ENCODE results near the gene KDM6A. TPM values are rescaled to one million over a fixed set of nuclear protein-coding genes. Genes with fewer than 3 reads are reported as not detected.

Gene KDM6A
- total and polyA plus RNA-seq, 9 of the 15 experiments (the other 6 are each of a cell fraction or from before 2014, with no cell fraction given), result 8.4 to 34.3 (median 22.9) TPM

DNA sequence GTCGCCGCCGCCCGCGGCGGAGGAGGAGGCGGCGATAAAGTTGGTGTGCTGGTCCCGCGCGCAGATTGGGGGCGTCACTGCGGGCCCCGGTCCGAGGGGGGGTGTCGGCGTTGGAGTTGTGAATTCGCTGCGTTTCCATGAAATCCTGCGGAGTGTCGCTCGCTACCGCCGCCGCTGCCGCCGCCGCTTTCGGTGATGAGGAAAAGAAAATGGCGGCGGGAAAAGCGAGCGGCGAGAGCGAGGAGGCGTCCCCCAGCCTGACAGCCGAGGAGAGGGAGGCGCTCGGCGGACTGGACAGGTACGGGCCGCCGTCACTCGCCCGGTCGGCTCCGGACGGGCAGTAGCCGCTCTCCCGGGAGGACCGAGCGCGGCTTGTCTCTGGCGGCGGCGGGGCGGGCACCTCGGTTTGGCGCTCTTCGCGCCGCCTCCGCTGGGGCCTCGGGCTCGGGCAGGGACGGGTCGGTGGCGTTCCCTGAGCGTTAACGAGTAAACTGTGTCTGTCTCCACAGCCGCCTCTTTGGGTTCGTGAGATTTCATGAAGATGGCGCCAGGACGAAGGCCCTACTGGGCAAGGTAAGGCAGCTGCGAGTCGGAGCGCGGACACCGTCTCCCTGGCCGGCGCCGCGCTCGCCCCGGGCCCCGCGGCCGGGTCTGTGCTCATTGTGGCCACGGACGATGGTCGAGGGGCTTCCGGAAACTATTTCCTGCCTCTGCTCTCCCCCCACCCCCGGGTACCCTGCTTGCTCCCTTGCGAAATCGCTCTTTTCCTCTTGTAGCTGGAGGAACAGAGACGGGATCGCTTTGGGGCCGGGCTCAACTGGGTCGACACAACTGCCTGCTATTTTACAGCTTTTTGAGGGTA lies 658 bp downstream of the KDM6A start (continued):
- no peak for TF ChIP-seq ZHX1 (conservative IDR thresholded peaks at IDR 0.05; ENCODE audit: low read length)
- no peak for TF ChIP-seq HMG20B (CRISPR knock-in tag; IDR thresholded peaks at IDR 0.05)
- TF ChIP-seq IRF1 (CRISPR knock-in tag; IDR thresholded peaks at IDR 0.05; ENCODE audit: borderline replicate concordance), result no peak
- no peak for TF ChIP-seq SOX6 (IDR thresholded peaks at IDR 0.05)
- TF ChIP-seq BHLHE40 (IDR thresholded peaks at IDR 0.05; ENCODE audit: low read length), result no peak
- no peak for TF ChIP-seq ZC3H11A (IDR thresholded peaks at IDR 0.05; ENCODE audit: low read depth, low read length)
- no peak for TF ChIP-seq MCM5 (IDR thresholded peaks at IDR 0.05; ENCODE audit: low read depth)
- no peak for TF ChIP-seq KAT2B (IDR thresholded peaks at IDR 0.05; ENCODE audit: low read depth, low read length)
- no peak for TF ChIP-seq KDM2B (CRISPR knock-in tag; IDR thresholded peaks at IDR 0.05)
- peak; percentile 33 for TF ChIP-seq KDM5B (IDR thresholded peaks at IDR 0.05; ENCODE audit: insufficient replicate concordance, low read depth, low read length)
- TF ChIP-seq MXD1 (CRISPR knock-in tag; IDR thresholded peaks at IDR 0.05; ENCODE audit: borderline replicate concordance, poor library complexity, severe bottlenecking), result no peak
- TF ChIP-seq CHD1 (IDR thresholded peaks at IDR 0.05; ENCODE audit: low read length), result peak; percentile 10
- no peak; the same call in 1 of the 2 replicates for TF ChIP-seq RB1 (IDR thresholded peaks at IDR 0.05; ENCODE audit: low read depth)
- no peak for TF ChIP-seq FOXP1 (CRISPR knock-in tag; IDR thresholded peaks at IDR 0.05)
- TF ChIP-seq POLR2G (IDR thresholded peaks at IDR 0.05; ENCODE audit: low read depth, low read length), result peak; percentile 84
- no peak for TF ChIP-seq GABPB2 (CRISPR knock-in tag; conservative IDR thresholded peaks at IDR 0.05)
- TF ChIP-seq ZNF583 (CRISPR knock-in tag; IDR thresholded peaks at IDR 0.05), result no peak
- TF ChIP-seq RBBP5 (IDR thresholded peaks at IDR 0.05; ENCODE audit: borderline replicate concordance, insufficient read depth, low read length, poor library complexity, severe bottlenecking), result peak; percentile 83
- TF ChIP-seq RUNX1 (IDR thresholded peaks at IDR 0.05; ENCODE audit: low read depth), result no peak
- no peak for TF ChIP-seq ZNF764 (CRISPR knock-in tag; IDR thresholded peaks at IDR 0.05; ENCODE audit: low read depth)
- peak; percentile 16; the same call in 1 of the 2 replicates for TF ChIP-seq ZC3H4 (CRISPR knock-in tag; IDR thresholded peaks at IDR 0.05; ENCODE audit: borderline replicate concordance)
- TF ChIP-seq PATZ1 (CRISPR knock-in tag; IDR thresholded peaks at IDR 0.05; ENCODE audit: borderline replicate concordance), result no peak
- no peak for TF ChIP-seq TCFL5 (CRISPR knock-in tag; conservative IDR thresholded peaks at IDR 0.05)
